GM12873 (cell line): Measurements from ENCODE around the gene DDX46.

Experiments used
- TF ChIP-seq, protein P1 (sequence below): IDR thresholded peaks from 2 replicates; pipeline ENCODE4 v1.5.1; 2012; ENCODE audit warnings: low read depth, mild to moderate bottlenecking, moderate library complexity, low read length, control low read depth; ENCODE audit not compliant: insufficient read depth; ENCODE audit errors: missing control alignments

The DDX46 gene

DNA sequence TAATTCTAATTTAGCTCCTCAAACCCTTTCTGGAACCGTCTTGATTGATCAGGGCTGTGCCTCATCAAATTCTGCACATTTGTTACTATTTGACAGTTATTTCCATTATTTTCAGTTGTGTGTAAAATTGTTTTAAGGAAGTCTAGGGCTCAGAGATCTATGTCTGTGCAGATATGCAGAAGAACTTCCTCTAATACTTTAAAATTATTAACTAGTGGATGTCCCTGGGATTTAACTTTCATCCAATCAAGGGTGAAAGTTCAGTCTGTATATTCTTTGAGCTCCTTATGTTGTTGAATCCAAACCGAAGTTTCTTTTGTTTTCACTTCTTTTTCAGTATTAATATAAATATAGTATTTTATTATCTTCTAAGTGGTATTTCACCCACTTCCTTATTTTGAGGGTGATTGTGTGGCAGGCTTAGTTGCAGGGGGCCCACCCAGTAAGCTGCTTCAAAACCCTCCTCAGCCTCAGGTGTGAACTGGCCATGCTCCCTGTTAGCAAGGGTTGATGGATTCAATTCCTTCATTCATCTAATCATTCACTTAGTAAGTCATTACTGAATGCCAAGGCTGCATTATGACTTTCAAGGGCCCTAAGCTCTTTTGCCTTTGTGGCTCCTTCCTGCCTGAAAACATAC, 22.3 kb upstream of the DDX46 start:
- TF ChIP-seq, protein P1, sequence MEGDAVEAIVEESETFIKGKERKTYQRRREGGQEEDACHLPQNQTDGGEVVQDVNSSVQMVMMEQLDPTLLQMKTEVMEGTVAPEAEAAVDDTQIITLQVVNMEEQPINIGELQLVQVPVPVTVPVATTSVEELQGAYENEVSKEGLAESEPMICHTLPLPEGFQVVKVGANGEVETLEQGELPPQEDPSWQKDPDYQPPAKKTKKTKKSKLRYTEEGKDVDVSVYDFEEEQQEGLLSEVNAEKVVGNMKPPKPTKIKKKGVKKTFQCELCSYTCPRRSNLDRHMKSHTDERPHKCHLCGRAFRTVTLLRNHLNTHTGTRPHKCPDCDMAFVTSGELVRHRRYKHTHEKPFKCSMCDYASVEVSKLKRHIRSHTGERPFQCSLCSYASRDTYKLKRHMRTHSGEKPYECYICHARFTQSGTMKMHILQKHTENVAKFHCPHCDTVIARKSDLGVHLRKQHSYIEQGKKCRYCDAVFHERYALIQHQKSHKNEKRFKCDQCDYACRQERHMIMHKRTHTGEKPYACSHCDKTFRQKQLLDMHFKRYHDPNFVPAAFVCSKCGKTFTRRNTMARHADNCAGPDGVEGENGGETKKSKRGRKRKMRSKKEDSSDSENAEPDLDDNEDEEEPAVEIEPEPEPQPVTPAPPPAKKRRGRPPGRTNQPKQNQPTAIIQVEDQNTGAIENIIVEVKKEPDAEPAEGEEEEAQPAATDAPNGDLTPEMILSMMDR: no peak

DNA sequence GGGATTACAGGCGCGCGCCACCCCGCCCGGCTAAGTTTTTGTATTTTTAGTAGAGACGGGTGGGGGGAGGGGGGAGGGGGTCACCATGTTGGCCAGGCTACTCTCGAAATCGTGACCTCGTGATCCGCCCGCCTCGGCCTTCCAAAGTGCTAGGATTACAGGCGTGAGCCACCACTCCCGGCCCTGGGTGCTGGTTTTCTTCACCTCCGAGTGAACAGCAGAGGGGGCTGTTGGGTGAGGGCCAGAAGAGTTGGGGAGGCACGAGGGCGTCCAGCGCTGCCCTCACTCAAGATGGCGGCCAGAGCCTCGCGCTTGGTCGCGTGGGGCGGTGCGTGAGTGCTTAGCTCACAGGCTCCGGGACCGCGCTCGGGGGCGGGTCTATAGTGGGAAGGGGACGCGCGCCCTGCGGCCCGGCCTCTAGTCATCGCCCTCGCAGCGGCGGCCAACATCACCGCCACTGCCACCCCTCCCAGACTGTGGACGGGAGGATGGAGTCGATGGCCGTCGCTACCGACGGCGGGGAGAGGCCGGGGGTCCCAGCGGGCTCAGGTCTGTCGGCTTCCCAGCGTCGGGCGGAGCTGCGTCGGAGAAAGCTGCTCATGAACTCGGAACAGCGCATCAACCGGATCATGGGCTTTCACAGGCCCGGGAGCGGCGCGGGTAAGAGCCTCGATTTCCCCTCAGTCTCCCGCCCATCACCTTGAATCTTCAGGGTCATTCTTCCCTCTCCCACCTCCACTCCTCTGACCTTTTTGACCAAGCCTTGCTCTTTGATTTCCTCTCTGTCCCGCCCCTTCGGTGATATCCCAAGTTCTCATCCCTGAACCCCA, 20.2 kb upstream of the DDX46 start, which contains the start of gene CAMLG:
Gene CAMLG, plus strand, starts transcription at position 416 of the 830 bp plus-strand sequence. Its CDS starts 73 bp downstream, at position 489.
- TF ChIP-seq, protein P1: peak; percentile 75

DNA sequence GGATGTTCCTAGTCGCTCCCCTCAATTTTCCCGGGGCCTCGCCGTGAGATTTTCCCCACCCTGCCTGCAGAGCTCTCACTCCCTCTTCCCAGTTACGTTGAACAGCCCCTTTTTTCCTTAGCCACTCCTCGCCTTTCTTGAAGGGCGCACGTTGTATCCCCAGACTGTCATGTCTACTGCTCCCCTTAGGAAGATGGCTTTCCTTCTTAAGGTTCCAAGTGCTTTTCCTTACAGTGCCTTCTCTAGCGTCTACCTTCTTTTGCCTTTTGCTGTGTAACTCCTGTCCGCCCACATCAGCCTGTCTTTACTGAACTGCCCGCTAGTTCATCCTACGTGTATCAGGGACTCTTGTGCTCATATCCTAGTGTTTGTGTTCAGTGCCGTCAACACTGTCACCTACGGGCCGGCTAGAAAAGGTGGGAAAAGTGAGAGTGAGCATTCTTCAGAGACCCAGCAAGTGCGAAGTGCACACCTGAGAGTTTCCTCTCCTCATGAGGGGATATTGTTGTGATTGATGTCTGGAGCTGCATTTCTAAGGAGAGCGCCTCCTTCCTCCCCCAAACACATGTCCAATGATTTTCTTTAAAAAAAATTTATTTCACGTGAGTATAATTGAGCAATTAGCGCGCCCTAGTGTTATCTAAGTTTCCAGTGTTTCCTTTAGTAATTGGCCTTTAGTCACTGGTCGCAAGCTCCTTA, 19.5 kb upstream of the DDX46 start:
- TF ChIP-seq, protein P1: peak; percentile 34

DNA sequence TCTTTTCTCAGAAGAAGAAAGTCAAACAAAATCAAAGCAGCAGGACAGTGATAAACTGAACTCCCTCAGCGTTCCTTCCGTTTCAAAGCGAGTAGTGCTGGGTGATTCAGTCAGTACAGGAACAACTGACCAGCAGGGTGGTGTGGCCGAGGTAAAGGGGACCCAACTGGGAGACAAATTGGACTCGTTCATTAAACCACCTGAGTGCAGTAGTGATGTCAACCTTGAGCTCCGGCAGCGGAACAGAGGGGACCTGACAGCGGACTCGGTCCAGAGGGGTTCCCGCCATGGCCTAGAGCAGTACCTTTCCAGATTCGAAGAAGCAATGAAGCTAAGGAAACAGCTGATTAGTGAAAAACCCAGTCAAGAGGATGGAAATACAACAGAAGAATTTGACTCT, 17.5 kb upstream of the DDX46 start:
- TF ChIP-seq, protein P1: no peak

DNA sequence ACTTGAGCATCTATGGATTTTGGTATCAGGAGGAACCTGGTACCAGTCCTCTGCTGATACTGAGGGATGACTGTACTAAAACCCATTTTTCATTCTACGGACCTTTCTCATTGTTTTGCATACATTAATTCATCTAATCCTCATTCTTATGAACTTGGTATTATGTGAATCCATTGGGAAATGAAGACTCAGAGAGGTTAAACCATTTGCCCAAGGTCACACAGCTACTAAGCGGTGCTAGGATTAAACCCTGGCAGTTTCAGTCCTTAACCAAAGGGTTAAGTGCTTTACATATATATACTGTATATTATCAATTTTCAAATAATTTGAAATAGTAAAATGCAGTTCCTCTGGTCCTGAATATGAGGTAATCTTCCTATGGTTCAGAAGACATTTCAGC, 16.4 kb upstream of the DDX46 start:
- TF ChIP-seq, protein P1: no peak

DNA sequence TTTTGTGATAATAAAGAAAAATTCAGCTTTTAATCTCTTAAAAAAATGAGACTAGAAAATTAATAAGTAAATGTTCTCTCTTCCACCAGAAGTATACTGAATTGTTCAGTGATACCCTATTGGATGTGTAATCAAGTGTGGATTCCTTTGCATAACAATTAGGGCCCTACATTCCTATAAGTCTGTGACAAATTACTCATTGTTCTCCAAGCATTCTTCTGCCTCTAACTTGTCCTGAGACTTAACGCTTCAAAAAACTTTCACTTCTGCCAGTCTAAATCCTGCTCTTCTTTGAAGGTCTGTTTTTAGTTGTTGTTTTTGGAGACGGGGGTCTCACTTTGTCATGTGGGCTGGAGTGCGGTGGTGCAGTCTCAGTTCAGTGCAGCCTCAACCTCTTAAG, 9.2 kb upstream of the DDX46 start:
- TF ChIP-seq, protein P1: no peak

DNA sequence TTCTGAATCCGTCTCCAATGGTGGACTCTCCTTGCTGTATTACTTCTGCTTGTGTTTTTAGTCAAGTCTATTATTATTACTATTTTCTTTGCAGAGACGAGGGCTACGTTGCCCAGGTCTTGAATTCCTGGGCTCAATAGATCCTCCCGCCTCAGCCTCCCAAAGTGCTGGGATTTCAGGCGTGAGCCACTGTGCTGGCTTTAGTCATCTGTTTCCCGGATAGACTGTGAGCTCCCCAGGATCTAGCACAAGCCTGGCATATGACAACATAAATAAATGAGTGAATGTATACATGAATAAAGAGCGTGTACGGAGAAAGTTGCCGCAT, 439 bp upstream of the DDX46 start:
- TF ChIP-seq, protein P1: no peak
